GM12878 (cell line): ENCODE measurements around the gene SLCO1A2. TPM values are rescaled to one million over a fixed set of nuclear protein-coding genes. Genes with fewer than 3 reads are reported as not detected.
A peak's percentile ranks its signal among the peaks of the same experiment; 100 is the strongest.

Source experiments
- ATAC-seq: fragments of 200-7000 bp; cut with Tn5 transposase; 3 replicates; pipeline ENCODE4 v1.9.1; 2020; ENCODE audit warnings: mild to moderate bottlenecking, moderate library complexity
- BruUV-seq: library from RNA; stranded (reverse); fragments of 400-500 nt; replicated peaks from 2 replicates; lab custom pipeline; 2021; lab: Mats Ljungman, UMichigan
- CTCF ChIA-PET: fragments of 300-600 bp; sonication (Branson Sonifier 250); formaldehyde crosslinking; extraction: SDS; loops from one replicate; lab custom pipeline; 2021; ENCODE audit warnings: inconsistent platforms; lab: Yijun Ruan, JAX
- POLR2A ChIA-PET: fragments of 350-600 bp; formaldehyde crosslinking; extraction: SDS; loops from one replicate; lab custom pipeline; 2021; ENCODE audit warnings: inconsistent platforms; lab: Charles Lee
- RAD21 ChIA-PET: fragments of 300-600 bp; sonication (Branson Sonifier 250); formaldehyde crosslinking; loops from one replicate; lab custom pipeline; 2023; ENCODE audit warnings: antibody characterized with exemption; ENCODE audit not compliant: unreplicated experiment; lab: Charles Lee
- SMC1A ChIA-PET: fragments of 300-600 bp; sonication (Branson Sonifier 250); formaldehyde crosslinking; loops from one replicate; lab custom pipeline; 2023; ENCODE audit not compliant: unreplicated experiment, uncharacterized antibody; lab: Charles Lee
- DNase-seq: peaks from one replicate; pipeline ENCODE4 v3.0.0-alpha.2; 2011; ENCODE audit warnings: low read depth, low spot score
- FAIRE-seq: peaks from 3 replicates; lab custom pipeline; 2011; peaks lifted over from hg19 to GRCh38; lab: Jason Lieb, UNC
- H2AFZ ChIP-seq: 2 replicates; pipeline ENCODE4 v1.6.0; 2011; ENCODE audit warnings: low read depth, low read length, control low read depth; ENCODE audit not compliant: control insufficient read depth
- H3K27ac ChIP-seq: 2 replicates; pipeline ENCODE4 v1.5.1; 2011; ENCODE audit warnings: control low read depth; ENCODE audit not compliant: control insufficient read depth, insufficient read depth
- H3K27me3 ChIP-seq, 2 experiments: replicated peaks in 1 of 2; 2 replicates each; pipeline versions ENCODE4 v1.6.0 to v1.6.1; 2011; ENCODE audit warnings: low read length in 1 of 2; ENCODE audit not compliant: control insufficient read depth in 2 of 2, insufficient read depth in 2 of 2
- H3K36me3 ChIP-seq, 2 experiments: 2 replicates each; pipeline ENCODE4 v1.5.1; 2011; ENCODE audit warnings: low read length in 1 of 2; ENCODE audit not compliant: control insufficient read depth in 2 of 2, insufficient read depth in 2 of 2
- H3K4me1 ChIP-seq: 2 replicates; pipeline ENCODE4 v1.6.1; 2011; ENCODE audit warnings: mild to moderate bottlenecking, low read length, moderate library complexity, mixed read lengths; ENCODE audit not compliant: control insufficient read depth, insufficient read depth
- H3K4me2 ChIP-seq: 2 replicates; pipeline ENCODE4 v1.6.0; 2011; ENCODE audit warnings: control low read depth; ENCODE audit not compliant: control insufficient read depth, insufficient read depth
- H3K4me3 ChIP-seq: fragments of 200-600 bp; sonication (generic); 2 replicates; pipeline ENCODE4 v1.5.1; 2016
- H3K79me2 ChIP-seq: 2 replicates; pipeline ENCODE4 v1.6.0; 2011; ENCODE audit warnings: low read length; ENCODE audit not compliant: control insufficient read depth, insufficient read depth
- H3K9ac ChIP-seq: 2 replicates; pipeline ENCODE4 v1.8.0; 2011; ENCODE audit warnings: low read length, control low read depth, mixed read lengths; ENCODE audit not compliant: control insufficient read depth, insufficient read depth
- H3K9me3 ChIP-seq: replicated peaks from 3 replicates; pipeline ENCODE4 v1.5.1; 2011; ENCODE audit warnings: mild to moderate bottlenecking, low read length; ENCODE audit not compliant: control insufficient read depth, insufficient read depth
- H4K20me1 ChIP-seq: 2 replicates; pipeline ENCODE4 v1.6.0; 2011; ENCODE audit not compliant: control insufficient read depth, insufficient read depth
- ATF7 ChIP-seq: fragments of 450-650 bp; IDR thresholded peaks from 2 replicates; pipeline ENCODE4 v1.6.1; 2016; ENCODE audit warnings: low read depth, mild to moderate bottlenecking
- BHLHE40 ChIP-seq, 2 experiments: fragments of 450-650 bp in 1 of 2; IDR thresholded peaks; 2 replicates each; pipeline ENCODE4 v1.6.1; 2011 to 2017; ENCODE audit warnings: low read depth in 2 of 2, borderline replicate concordance in 1 of 2, improper control_type of control experiment in 1 of 2, low read length in 1 of 2, mild to moderate bottlenecking in 1 of 2
- HDGF ChIP-seq: fragments of 450-650 bp; IDR thresholded peaks from 2 replicates; pipeline ENCODE4 v1.6.1; 2016; ENCODE audit warnings: antibody characterized with exemption
- LARP7 ChIP-seq: fragments of 450-650 bp; IDR thresholded peaks from 2 replicates; pipeline ENCODE4 v1.6.1; 2017; ENCODE audit warnings: mild to moderate bottlenecking
- PKNOX1 ChIP-seq: fragments of 450-650 bp; IDR thresholded peaks from 2 replicates; pipeline ENCODE4 v1.6.1; 2016; ENCODE audit warnings: mild to moderate bottlenecking
- RELA ChIP-seq: fragments of 450-650 bp; IDR thresholded peaks from 2 replicates; pipeline ENCODE4 v1.8.0; 2014; ENCODE audit warnings: borderline replicate concordance; ENCODE audit not compliant: partially characterized antibody
- SIN3A ChIP-seq: IDR thresholded peaks from 2 replicates; pipeline ENCODE4 v1.6.1; 2012; ENCODE audit warnings: low read depth, low read length, improper control_type of control experiment
- ZBED1 ChIP-seq: IDR thresholded peaks from 2 replicates; pipeline ENCODE4 v1.6.1; 2016; ENCODE audit warnings: borderline replicate concordance
- ZBTB40 ChIP-seq: fragments of 450-650 bp; IDR thresholded peaks from 2 replicates; pipeline ENCODE4 v1.6.1; 2016; ENCODE audit warnings: mild to moderate bottlenecking, moderate library complexity, borderline replicate concordance
- ZNF384 ChIP-seq: IDR thresholded peaks from 2 replicates; pipeline ENCODE4 v1.6.1; 2012; ENCODE audit warnings: low read depth, mild to moderate bottlenecking, low read length, improper control_type of control experiment, borderline replicate concordance
- WGBS: methylation state at CpG from one replicate; pipeline ENCODE4 v1.1.6; 2016; ENCODE audit warnings: low lambda C conversion rate; ENCODE audit not compliant: insufficient replicate concordance, insufficient coverage; ENCODE audit errors: missing lambda C conversion rate; 5-methylcytosine and 5-hydroxymethylcytosine counted together
- in situ Hi-C: fragments of 300-500 bp; cut with MboI; formaldehyde crosslinking; loops from 9 replicates; pipeline ENCODE4 v1.14.3; 2018; ENCODE audit warnings: mixed read lengths
- intact Hi-C: fragments of 100-400 bp; cut with micrococcal nuclease; formaldehyde crosslinking; loops from one replicate; pipeline ENCODE4 v1.14.2; 2022; ENCODE audit not compliant: unreplicated experiment
- polyA plus RNA-seq, 11 experiments: library from polyadenylated mRNA; depleted of rRNA in 4 of 11; unstranded in 6 of 11; stranded (reverse) in 5 of 11; fragments of >200 nt; fragmentation: Nextera tagmentation in 4 of 11; fragmentation: Illumina TruSeq in 1 of 11; extraction: Ambion mirVana in 4 of 11; extraction: Trizol in 1 of 11; gene quantifications; 1 replicate in 1 of 11; 2 replicates in 10 of 11; pipeline versions ENCODE4 v1.2.1 to v1.2.3, GENCODE V29; 2011 to 2016; ENCODE audit warnings: inconsistent platforms in 2 of 11, missing spikeins in 2 of 11, low read depth in 1 of 11
- total RNA-seq, 4 experiments: library from RNA; depleted of rRNA in 3 of 4; stranded (reverse); fragments of >200 nt in 3 of 4; fragmentation: Illumina TruSeq in 1 of 4; extraction: Trizol in 1 of 4; gene quantifications; 2 replicates each; pipeline versions ENCODE4 v1.2.1 to v1.2.3, GENCODE V29; 2013 to 2021

SLCO1A2 gene
- total and polyA plus RNA-seq, 10 of the 15 experiments (the other 5 are each of a cell fraction or from before 2014, with no cell fraction given) = not detected

GRCh38 chr12:21340403-21340802 is 5.7 kb upstream of the SLCO1A2 start:
- H4K20me1 ChIP-seq = no peaks in the 10 kb centered on the region
- TF ChIP-seq ZBTB40 (no peak), BHLHE40 (IDR thresholded peaks at IDR 0.05; ENCODE audit: borderline replicate concordance in 1 of 2, low read depth in 2 of 2, low read length in 1 of 2) (0 out of 4 replicates have a peak, but pooled peaks of 1 of the 2 experiments have one; percentile 26), ZNF384 (no peak), RELA (no peak), ZBED1 (no peak), SIN3A (no peak), HDGF (no peak), PKNOX1 (peak; percentile 44; the same call in 1 of the 2 replicates), ATF7 (peak; percentile 39; the same call in 1 of the 2 replicates), LARP7 (no peak)
- TF ChIP-seq, all 136 proteins: peak for 3

More at GRCh38 chr12:21340403-21340802, 5.7 kb upstream of the SLCO1A2 start:
- Histone ChIP-seq H3K9ac (no peak overlapping the region), H3K27me3 (no peaks in the 10 kb centered on the region), H3K27ac (no peak overlapping the region), H3K9me3 (no peaks in the 10 kb centered on the region), H3K4me3 (no peak overlapping the region), H2AFZ (no peak overlapping the region), H3K4me2 (no peak overlapping the region), H3K79me2 (no peaks in the 10 kb centered on the region), H3K36me3 (no peaks in the 10 kb centered on the region), H3K4me1 (no peaks in the 10 kb centered on the region)
- ChIA-PET SMC1A (no interaction called here), POLR2A (no interaction called here), RAD21 (no interaction called here), CTCF (no interaction called here)
- FAIRE-seq (no peak), DNase-seq (no peak), ATAC-seq (peak; percentile 29; the same call in 2 of the 3 replicates)
- intact Hi-C loops = no loop called here
- BruUV-seq = no TSS peak
- 0% methylated on average over 6 of the region's 6 CpGs for WGBS
- in situ Hi-C loops = no loop called here
